ENCODE results near the gene PCDHGC3. TPM values are rescaled to one million over a fixed set of nuclear protein-coding genes. Genes with fewer than 3 reads are reported as not detected.

PCDHGC3 gene
- total and polyA plus RNA-seq, 2 of the 8 experiments (the other 6 are each of a cell fraction or from before 2014, with no cell fraction given) = 4.7 to 18.6 TPM

DNA sequence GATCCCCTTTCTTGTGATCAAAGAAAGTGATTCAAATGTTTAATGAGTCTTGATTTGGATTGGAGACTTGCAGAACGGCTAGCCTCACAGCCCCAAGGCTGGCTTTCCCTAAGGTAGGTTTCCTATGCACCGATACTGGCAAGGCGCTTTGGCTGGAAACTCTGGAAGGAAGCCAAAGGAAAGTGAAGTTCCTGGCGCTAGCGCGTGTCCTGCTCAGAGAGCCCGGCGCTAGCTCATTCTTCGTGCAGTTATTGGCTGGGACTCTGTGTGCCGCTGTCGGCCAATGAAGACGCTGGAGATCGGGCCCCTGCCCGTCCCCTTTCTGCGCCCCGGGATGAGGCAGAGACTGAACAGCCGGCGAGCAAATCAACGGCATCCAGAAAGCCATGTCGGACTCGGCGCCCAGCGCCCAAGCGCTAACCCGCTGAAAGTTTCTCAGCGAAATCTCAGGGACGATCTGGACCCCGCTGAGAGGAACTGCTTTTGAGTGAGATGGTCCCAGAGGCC is at the start of gene PCDHGC3 (continued):
- TF ChIP-seq, protein P1, sequence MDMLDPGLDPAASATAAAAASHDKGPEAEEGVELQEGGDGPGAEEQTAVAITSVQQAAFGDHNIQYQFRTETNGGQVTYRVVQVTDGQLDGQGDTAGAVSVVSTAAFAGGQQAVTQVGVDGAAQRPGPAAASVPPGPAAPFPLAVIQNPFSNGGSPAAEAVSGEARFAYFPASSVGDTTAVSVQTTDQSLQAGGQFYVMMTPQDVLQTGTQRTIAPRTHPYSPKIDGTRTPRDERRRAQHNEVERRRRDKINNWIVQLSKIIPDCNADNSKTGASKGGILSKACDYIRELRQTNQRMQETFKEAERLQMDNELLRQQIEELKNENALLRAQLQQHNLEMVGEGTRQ (IDR thresholded peaks at IDR 0.05; ENCODE audit: low read length) = no peak
- no peak for TF ChIP-seq GTF2F1 (IDR thresholded peaks at IDR 0.05; ENCODE audit: borderline replicate concordance, low read depth, low read length)
- TF ChIP-seq SIX5 (IDR thresholded peaks at IDR 0.05; ENCODE audit: low read depth, low read length) = no peak
- no peak for TF ChIP-seq HDAC6 (IDR thresholded peaks at IDR 0.05; ENCODE audit: low read depth, low read length)
- no peak for TF ChIP-seq SAP30 (IDR thresholded peaks at IDR 0.05; ENCODE audit: insufficient read depth, insufficient replicate concordance, low read length)
- TF ChIP-seq CREB1 (IDR thresholded peaks at IDR 0.05) = 0 out of 2 replicates have a peak, but pooled peaks have one; percentile 20
- TF ChIP-seq, protein P2, sequence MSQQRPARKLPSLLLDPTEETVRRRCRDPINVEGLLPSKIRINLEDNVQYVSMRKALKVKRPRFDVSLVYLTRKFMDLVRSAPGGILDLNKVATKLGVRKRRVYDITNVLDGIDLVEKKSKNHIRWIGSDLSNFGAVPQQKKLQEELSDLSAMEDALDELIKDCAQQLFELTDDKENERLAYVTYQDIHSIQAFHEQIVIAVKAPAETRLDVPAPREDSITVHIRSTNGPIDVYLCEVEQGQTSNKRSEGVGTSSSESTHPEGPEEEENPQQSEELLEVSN (IDR thresholded peaks at IDR 0.05) = peak; percentile 83
- no peak for TF ChIP-seq BACH1 (IDR thresholded peaks at IDR 0.05; ENCODE audit: low read length)
- no peak for TF ChIP-seq SUZ12 (IDR thresholded peaks at IDR 0.05; ENCODE audit: low read length)
- no peak for TF ChIP-seq SP2 (IDR thresholded peaks at IDR 0.05; ENCODE audit: low read length)
- TF ChIP-seq SIRT6 (IDR thresholded peaks at IDR 0.05; ENCODE audit: low read length) = no peak
- TF ChIP-seq KDM4A (IDR thresholded peaks at IDR 0.05; ENCODE audit: low read depth, low read length, severe bottlenecking) = no peak
- TF ChIP-seq TBP (IDR thresholded peaks at IDR 0.05; ENCODE audit: low read depth, low read length) = no peak
- TF ChIP-seq CHD2 (IDR thresholded peaks at IDR 0.05; ENCODE audit: low read length) = no peak
- TF ChIP-seq NANOG (IDR thresholded peaks at IDR 0.05; ENCODE audit: insufficient read depth, low read depth, low read length, poor library complexity, severe bottlenecking) = no peak
- no peak for TF ChIP-seq TAF7 (optimal IDR thresholded peaks at IDR 0.05; ENCODE audit: borderline replicate concordance, low read depth, low read length)
